GM12864 (cell line): Measurements from ENCODE around the gene HCFC1.
A peak's percentile ranks its signal among the peaks of the same experiment; 100 is the strongest.

Experiments used
- DNase-seq: peaks from one replicate; pipeline ENCODE4 v3.0.0-alpha.2; 2011; ENCODE audit warnings: low read depth
- H3K4me3 ChIP-seq: 2 replicates; pipeline ENCODE4 v1.5.1; 2011; ENCODE audit warnings: mild to moderate bottlenecking, low read depth, low read length, control low read depth
- TF ChIP-seq, protein P1 (sequence below): IDR thresholded peaks from 2 replicates; pipeline ENCODE4 v1.5.1; 2011; ENCODE audit warnings: low read depth, mild to moderate bottlenecking, moderate library complexity, low read length, control low read depth, inconsistent platforms; ENCODE audit errors: missing control alignments

HCFC1 gene

DNA sequence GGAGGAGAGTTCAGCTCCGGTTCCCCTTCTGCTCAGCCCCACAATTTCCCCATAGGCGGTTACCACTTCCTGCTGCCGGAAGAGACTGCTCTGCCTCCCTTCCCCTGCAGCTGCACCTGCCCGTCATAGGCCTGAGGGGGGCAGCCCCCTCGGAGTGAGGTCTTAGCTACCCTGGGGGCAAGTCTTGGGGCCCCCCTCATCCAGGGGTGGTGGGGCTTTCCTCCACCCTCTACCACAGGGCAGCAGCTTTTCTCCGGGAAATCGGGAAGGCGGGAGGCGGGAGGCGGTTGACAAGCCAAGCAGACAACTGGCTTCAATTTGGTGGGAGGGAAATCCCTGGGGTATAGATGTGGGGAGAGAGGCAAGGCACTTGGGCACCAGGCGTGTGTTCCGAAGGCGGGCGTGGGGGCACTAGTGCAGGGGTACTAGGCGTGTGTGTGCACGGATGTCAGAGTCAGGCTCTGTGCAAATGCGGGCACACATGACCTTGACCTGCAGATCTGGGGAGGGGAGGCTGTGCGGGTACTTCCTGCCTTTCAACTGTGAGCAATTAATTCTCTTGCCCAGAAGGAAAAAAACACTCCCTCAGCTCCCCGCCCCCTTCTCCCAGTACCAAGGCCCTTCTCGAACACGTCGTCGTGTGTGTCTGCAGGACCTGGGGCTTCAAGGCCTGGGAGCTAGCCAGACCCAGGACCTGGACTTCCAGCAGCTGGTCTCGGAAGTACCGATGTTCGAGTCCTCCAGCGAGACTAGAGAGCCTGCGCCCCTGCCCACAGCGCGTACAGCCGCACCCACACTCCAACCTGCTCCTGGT, 44.6 kb downstream of the HCFC1 start:
- TF ChIP-seq, protein P1, sequence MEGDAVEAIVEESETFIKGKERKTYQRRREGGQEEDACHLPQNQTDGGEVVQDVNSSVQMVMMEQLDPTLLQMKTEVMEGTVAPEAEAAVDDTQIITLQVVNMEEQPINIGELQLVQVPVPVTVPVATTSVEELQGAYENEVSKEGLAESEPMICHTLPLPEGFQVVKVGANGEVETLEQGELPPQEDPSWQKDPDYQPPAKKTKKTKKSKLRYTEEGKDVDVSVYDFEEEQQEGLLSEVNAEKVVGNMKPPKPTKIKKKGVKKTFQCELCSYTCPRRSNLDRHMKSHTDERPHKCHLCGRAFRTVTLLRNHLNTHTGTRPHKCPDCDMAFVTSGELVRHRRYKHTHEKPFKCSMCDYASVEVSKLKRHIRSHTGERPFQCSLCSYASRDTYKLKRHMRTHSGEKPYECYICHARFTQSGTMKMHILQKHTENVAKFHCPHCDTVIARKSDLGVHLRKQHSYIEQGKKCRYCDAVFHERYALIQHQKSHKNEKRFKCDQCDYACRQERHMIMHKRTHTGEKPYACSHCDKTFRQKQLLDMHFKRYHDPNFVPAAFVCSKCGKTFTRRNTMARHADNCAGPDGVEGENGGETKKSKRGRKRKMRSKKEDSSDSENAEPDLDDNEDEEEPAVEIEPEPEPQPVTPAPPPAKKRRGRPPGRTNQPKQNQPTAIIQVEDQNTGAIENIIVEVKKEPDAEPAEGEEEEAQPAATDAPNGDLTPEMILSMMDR, result no peak
- H3K4me3 ChIP-seq, result peak overlapping the region; percentile 85
- DNase-seq, result peak; percentile 65

GRCh38 chrX:153926552-153926857, 45.1 kb downstream of the HCFC1 start:
- H3K4me3 ChIP-seq, result peak overlapping the region; percentile 85
- DNase-seq, result no peak
- TF ChIP-seq, protein P1, result no peak

DNA sequence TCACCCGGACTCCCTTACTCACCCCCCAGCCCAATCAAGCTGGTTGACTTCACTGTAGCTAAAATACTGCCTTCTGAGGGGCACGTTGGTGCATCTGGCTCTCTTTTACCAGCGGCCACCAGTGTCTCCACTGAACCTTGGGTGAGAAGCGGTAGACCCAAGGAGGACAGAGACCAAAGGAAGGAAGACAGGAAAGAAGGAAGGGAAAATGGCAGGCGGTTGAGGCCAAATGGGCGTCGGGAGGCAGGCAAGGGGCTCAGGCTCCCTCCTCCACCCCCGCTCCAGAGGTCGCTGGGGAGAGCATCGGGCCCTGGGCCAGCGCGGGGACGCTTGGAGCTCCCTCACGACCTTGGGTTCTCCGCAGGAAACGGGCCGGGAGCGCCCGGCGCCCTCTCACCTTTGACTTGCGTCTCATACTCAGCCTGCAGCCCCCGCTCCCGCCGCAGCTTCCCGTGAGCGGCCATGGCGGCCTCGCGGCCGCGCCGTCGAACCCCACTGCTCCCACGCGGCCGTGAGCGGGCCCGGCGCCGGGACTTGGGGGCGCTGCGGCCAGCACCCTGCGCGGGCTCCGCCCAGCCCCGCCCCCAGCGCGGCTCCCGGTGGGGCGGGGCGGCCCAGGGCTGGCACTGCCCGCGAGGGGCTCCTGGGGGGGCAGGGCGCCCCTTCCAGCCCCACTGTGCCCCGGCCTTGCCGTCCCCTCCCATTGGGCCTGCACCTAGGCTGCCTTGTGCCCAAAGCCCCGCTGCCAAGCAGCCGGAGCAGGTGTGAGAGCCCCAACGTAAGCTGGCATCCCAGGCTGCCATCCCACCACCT, 45.7 kb downstream of the HCFC1 start, which contains the start of gene ARHGAP4:
ARHGAP4 (minus strand) TSS at position 526 of the 813 bp plus-strand sequence; CDS start at position 464, 62 bp downstream.
- TF ChIP-seq, protein P1, result no peak
- DNase-seq, result no peak
- peak within 1 kb of the TSS; percentile 85 for H3K4me3 ChIP-seq

DNA sequence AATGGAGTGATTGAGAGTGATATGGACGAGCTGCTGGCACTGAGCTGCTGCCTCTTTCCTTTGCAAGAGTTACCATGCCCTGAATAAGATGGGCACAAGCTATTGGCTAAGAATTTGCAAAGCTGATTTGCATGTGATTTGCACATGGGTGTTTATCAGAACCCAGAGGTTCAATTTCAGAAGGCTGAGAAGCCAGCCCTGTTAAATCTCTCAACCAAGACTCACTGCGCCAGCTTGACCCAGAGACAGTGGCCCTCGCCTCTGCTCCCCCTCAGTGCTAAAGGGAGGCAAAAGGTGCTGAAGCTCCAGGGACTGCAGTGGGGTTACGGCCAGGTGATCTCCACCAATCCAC, 46.3 kb downstream of the HCFC1 start:
- H3K4me3 ChIP-seq, result peak overlapping the region; percentile 85
- no peak for DNase-seq
- TF ChIP-seq, protein P1, result no peak

DNA sequence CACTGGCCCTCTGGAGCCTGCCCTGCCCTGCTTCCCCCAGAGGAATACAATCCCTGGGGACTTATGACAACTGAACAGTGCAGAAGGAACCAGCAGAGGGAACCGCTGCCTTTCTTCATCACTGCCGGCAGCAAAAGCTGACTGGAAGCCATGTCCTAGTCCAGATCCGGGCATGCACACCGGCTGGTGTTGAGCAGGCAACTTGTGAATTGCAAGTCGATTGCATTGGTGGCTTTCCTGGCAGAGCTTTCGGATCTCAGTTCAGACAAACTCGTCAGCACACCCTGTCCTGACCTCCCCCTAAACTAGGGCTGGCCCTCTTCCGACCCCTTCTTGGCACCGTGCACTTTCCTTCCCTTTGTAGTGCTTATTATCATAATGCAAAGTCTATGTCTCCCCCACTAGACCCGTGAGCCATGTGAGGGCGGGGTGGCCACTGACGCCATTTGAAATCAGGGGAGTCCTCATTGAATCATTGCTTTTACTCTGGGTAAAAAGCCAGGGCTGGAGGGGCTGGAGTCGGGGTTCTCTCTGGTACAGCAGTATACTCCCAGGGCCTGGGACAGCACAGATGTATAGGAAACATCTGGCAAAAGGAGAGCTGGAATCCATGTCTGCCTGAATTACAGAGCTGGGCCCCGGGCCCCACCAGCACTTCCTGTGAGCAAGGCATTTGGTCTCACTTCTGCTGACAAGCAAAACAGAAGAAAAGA, 47.3 kb downstream of the HCFC1 start:
- TF ChIP-seq, protein P1, result peak; percentile 37
- no peak for DNase-seq
- peak overlapping the region; percentile 85 for H3K4me3 ChIP-seq

DNA sequence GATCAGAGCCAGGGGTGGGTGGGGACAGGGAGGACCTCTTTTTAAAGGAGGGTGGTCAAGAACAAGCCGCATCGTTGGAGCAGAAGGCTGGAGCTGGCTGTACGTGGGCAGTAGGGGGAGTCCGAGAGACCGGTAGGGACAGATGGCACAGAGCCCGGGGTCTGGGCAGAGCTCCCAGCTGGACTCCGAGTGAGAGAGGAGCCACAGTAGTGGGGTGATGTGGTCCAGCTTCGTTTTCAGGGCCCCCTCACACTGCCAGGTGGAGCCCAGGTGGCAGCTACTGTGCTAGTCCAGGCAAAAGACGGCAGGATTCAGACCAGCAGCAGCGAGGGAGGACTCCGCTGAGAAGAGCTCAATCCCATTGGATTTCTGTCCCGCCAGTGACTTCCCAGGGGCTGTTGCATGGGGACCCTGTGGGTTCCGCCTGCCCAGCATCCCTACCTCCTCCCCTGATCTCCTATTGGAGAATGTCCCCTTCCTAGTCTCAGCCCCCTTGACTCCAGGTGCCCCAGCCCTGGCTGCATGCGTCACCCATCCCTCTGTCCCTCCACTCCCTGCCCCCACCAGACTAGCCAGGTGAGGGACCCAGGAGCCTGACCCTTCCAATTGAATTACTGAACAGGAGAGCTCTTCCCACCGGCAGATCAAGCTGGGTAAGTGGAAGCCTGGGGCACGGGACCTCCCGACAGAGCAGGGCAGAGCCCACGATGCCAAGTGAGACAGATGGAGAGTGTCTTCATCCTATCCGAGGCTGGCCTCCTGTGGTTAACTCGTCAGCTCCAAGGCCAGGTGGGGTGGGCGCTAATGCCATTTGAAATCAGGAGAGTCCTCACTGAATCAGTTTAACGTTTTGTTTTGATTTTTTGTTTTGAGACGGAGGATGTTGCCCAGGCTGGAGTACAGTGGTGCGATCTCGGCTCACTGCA, 48.4 kb downstream of the HCFC1 start:
- no peak for DNase-seq
- no peak overlapping the region for H3K4me3 ChIP-seq
- TF ChIP-seq, protein P1, result no peak
